22Rv1 (cell line): ENCODE measurements around the gene CDRT15.

Experiments used
- CTCF ChIP-seq: fragments of 450-650 bp; IDR thresholded peaks from 2 replicates; pipeline ENCODE4 v1.5.1; 2017; ENCODE audit warnings: mild to moderate bottlenecking
- ZFX ChIP-seq: fragments of 450-650 bp; IDR thresholded peaks from 2 replicates; pipeline ENCODE4 v1.6.1; 2017; ENCODE audit warnings: antibody characterized with exemption, borderline replicate concordance

GRCh38 chr17:14203388-14203787, 33.3 kb downstream of the CDRT15 start:
- 0 out of 2 replicates have a peak, but pooled peaks have one; percentile 19 for TF ChIP-seq CTCF
- TF ChIP-seq ZFX: no peak
